ENCODE data around the gene PLEKHG4B. TPM values are rescaled to one million over a fixed set of nuclear protein-coding genes. Genes with fewer than 3 reads are reported as not detected.

Gene PLEKHG4B
- polyA plus RNA-seq, 1 of the 3 experiments (the other 2 are of a cell fraction): 0.18 TPM

DNA sequence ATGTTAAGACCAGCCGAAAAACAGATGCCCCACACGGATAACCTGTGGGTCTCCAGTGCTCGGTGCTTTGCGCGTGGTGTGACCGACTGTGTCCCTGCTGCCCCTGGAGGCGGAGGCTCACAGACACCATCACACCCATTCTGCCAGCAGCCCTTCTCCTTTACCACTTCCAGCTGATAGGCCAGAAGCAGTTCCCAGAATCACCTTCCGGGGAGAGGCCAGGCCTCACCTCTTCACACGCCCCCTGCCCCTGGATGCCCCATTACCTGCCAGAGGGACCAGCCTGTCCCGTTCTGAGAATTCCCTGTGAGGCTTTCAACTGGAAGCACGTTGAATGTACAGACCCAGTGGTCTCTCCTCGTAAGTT is 77.7 kb downstream of the PLEKHG4B start:
- H3K4me2 ChIP-seq: no peak overlapping the region
- no peaks in the 10 kb centered on the region for H3K27me3 ChIP-seq (ENCODE audit: insufficient read depth)
- no peaks in the 10 kb centered on the region for H3K9me2 ChIP-seq
- no peak for DNase-seq
- WGBS (ENCODE audit: low lambda C conversion rate): 81% methylated on average over 5 of the region's 12 CpGs
- H3K27ac ChIP-seq (ENCODE audit: low read depth in 2 of 2, low read length in 1 of 2): no peak overlapping the region
- H3K79me2 ChIP-seq (ENCODE audit: insufficient read depth): no peaks in the 10 kb centered on the region
- TF ChIP-seq FOXJ3 (CRISPR knock-in tag; IDR thresholded peaks at IDR 0.05): no peak
- TF ChIP-seq RFX5 (IDR thresholded peaks at IDR 0.05; ENCODE audit: low read length): no peak
- TF ChIP-seq TEAD4 (IDR thresholded peaks at IDR 0.05; ENCODE audit: borderline replicate concordance, insufficient read depth): no peak
- no peak for TF ChIP-seq YY1 (IDR thresholded peaks at IDR 0.05; ENCODE audit: low read depth)
- TF ChIP-seq, protein P1, sequence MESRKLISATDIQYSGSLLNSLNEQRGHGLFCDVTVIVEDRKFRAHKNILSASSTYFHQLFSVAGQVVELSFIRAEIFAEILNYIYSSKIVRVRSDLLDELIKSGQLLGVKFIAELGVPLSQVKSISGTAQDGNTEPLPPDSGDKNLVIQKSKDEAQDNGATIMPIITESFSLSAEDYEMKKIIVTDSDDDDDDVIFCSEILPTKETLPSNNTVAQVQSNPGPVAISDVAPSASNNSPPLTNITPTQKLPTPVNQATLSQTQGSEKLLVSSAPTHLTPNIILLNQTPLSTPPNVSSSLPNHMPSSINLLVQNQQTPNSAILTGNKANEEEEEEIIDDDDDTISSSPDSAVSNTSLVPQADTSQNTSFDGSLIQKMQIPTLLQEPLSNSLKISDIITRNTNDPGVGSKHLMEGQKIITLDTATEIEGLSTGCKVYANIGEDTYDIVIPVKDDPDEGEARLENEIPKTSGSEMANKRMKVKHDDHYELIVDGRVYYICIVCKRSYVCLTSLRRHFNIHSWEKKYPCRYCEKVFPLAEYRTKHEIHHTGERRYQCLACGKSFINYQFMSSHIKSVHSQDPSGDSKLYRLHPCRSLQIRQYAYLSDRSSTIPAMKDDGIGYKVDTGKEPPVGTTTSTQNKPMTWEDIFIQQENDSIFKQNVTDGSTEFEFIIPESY (IDR thresholded peaks at IDR 0.05; ENCODE audit: borderline replicate concordance, low read depth): no peak
- no peaks in the 10 kb centered on the region for H4K20me1 ChIP-seq (ENCODE audit: insufficient read depth)
- no peak overlapping the region for H3K4me3 ChIP-seq (ENCODE audit: low read depth in 2 of 2, low read length in 1 of 2)
- ChIA-PET CTCF (interaction anchor here (1.1 kb wide), 1 partner anchor 19 kb away, joined by 4 read pairs; no protein-coding TSS in a partner anchor), POLR2A (no interaction called here)
- H3K9ac ChIP-seq: no peak overlapping the region
- no peaks in the 10 kb centered on the region for H3F3A ChIP-seq (replicated peaks; ENCODE audit: insufficient read depth)
- H3K9me3 ChIP-seq: no peaks in the 10 kb centered on the region
- H2AFZ ChIP-seq (ENCODE audit: low read depth): no peak overlapping the region
- peaks cover 0 to 15% of the 10 kb centered on the region in 2 experiments; a peak in 1 of 4 replicates for H3K4me1 ChIP-seq (ENCODE audit: control insufficient read depth in 1 of 2, insufficient read depth in 2 of 2, low read depth in 1 of 2, low read length in 1 of 2)
- H3K36me3 ChIP-seq (replicated peaks in 1 of 2; ENCODE audit: control insufficient read depth in 1 of 2, insufficient read depth in 2 of 2, low read length in 1 of 2): no peaks in the 10 kb centered on the region

DNA sequence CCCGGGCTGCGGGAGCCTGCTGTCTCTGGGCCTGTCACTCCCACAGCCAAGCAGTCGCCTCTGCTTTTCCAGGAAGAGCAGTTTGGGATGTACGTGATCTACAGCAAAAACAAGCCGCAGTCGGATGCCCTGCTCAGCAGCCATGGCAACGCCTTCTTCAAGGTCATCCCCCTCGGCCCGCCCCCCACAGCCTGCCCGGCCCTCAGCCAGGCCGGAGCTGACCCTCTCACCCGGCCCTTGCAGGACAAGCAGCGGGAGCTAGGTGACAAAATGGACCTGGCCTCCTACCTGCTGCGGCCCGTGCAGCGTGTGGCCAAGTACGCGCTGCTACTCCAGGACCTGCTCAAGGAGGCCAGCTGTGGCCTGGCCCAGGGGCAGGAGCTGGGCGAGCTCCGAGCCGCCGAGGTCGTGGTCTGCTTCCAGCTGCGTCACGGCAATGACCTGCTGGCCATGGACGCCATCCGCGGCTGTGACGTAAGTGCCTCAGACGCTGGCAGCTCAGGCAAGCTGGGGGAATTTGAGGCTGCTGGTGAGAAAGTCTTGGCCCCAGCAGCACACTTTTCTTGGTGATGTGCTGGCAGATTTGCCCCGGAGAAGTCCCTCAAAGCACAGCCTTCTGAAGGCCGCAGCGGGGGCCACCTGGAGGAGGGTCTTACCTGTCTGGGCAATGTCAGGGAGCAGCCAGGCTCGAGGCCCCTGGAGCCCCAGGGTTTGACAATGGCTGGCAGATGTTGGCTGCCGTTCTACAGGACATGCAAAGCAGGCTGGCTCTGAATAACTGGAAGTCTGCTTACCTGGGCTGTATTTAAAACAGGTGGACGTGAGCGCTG is 79.2 kb downstream of the PLEKHG4B start:
- Histone ChIP-seq H2AFZ (ENCODE audit: low read depth) (no peak overlapping the region), H3K27me3 (ENCODE audit: insufficient read depth) (no peaks in the 10 kb centered on the region), H4K20me1 (ENCODE audit: insufficient read depth) (no peaks in the 10 kb centered on the region), H3K4me1 (ENCODE audit: control insufficient read depth in 1 of 2, insufficient read depth in 2 of 2, low read depth in 1 of 2, low read length in 1 of 2) (peaks cover 0 to 18% of the 10 kb centered on the region in 2 experiments; a peak in 1 of 4 replicates), H3F3A (replicated peaks; ENCODE audit: insufficient read depth) (no peaks in the 10 kb centered on the region), H3K4me3 (ENCODE audit: low read depth in 2 of 2, low read length in 1 of 2) (no peak overlapping the region), H3K4me2 (no peak overlapping the region), H3K36me3 (replicated peaks in 1 of 2; ENCODE audit: control insufficient read depth in 1 of 2, insufficient read depth in 2 of 2, low read length in 1 of 2) (no peaks in the 10 kb centered on the region), H3K27ac (ENCODE audit: low read depth in 2 of 2, low read length in 1 of 2) (no peak overlapping the region), H3K9ac (no peak overlapping the region), H3K9me3 (no peaks in the 10 kb centered on the region), H3K9me2 (no peaks in the 10 kb centered on the region), H3K79me2 (ENCODE audit: insufficient read depth) (no peaks in the 10 kb centered on the region)
- POLR2A ChIA-PET: no interaction called here
- 71% methylated on average over 7 of the region's 37 CpGs for WGBS (ENCODE audit: low lambda C conversion rate)
- DNase-seq: no peak
- CTCF ChIA-PET: no interaction called here
- TF ChIP-seq MXI1 (IDR thresholded peaks at IDR 0.05; ENCODE audit: low read depth, low read length) (no peak), MEF2A (IDR thresholded peaks at IDR 0.05; ENCODE audit: borderline replicate concordance, low read depth) (no peak), SMC3 (IDR thresholded peaks at IDR 0.05; ENCODE audit: low read depth, low read length) (no peak)
- TF ChIP-seq, protein P1 (IDR thresholded peaks at IDR 0.05; ENCODE audit: borderline replicate concordance, low read depth): no peak

Measured in SK-N-SH (cell line).